ENCODE results near the gene ADORA2A. TPM values are rescaled to one million over a fixed set of nuclear protein-coding genes. Genes with fewer than 3 reads are reported as not detected.

Gene ADORA2A
- total RNA-seq, 1 experiment from 2014 or later, result 3.6 TPM

DNA sequence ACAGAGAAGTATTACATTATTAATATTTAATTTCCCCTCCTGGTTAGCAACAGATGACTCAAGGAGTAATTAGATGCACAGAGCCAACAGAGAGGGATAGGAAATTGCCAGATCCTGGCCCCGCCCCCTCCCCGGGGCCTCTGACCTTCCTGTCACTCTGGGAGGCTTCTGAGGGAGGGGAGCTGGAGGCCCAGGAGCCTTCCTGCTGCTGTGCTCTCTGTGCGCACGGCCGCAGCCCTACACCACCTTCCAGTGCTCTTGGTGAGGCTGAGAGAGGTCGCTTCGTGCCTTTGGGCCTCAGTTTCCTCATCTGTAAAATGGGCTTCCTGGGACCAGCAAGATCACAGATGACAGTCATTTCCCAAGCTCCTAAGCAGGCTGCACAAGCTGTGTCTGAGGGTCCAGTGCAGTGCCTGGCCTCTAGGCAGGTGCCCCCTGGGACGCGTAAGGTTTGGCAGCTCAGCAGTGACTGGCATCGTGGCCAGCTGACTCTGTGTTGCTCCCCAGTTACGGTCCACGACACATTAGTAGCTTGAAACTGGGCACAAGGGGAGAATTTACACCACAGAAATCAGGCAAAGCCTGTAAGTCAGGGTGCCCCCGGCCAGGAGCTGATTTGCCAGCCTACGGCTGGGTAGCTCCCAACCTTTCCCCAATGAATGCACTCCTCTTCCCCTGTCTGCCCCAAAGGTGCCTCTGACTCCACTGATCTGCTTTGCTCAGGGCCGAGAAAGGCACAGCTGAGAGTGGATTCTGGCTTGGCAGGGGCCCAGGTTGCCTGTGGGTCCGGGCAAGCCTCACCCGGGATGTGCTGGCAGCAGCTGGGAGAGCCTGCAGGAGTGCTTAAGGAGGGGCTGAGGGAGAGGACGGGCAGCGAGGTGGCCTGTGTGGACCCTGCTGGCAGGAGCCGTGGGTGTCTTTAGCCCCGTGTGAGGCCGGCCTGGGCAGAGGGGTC is 2.3 kb downstream of the ADORA2A start:
- Histone ChIP-seq H3K79me2 (ENCODE audit: insufficient read depth, low read length) (no peaks in the 10 kb centered on the region), H3K9me3 (ENCODE audit: control insufficient read depth in 1 of 2, insufficient read depth in 1 of 2, low read depth in 1 of 2, low read length in 2 of 2) (no peaks in the 10 kb centered on the region), H3K4me1 (ENCODE audit: control insufficient read depth in 1 of 2, insufficient read depth in 2 of 2, low read length in 2 of 2) (peaks cover 0 to 14% of the 10 kb centered on the region in 2 experiments; a peak in 2 of 4 replicates), H2AFZ (ENCODE audit: low read depth, low read length, poor library complexity, severe bottlenecking) (no peak overlapping the region), H3K4me3 (replicated peaks in 1 of 2; ENCODE audit: low read depth in 1 of 2, low read length in 2 of 2) (no peak overlapping the region), H3K27ac (ENCODE audit: low read depth, low read length) (no peak overlapping the region), H4K20me1 (ENCODE audit: insufficient read depth) (no peaks in the 10 kb centered on the region), H3K27me3 (ENCODE audit: insufficient read depth, low read length) (no peaks in the 10 kb centered on the region), H3K4me2 (ENCODE audit: low read length) (no peak overlapping the region), H3K9me2 (ENCODE audit: insufficient read depth) (no peaks in the 10 kb centered on the region), H3K9ac (ENCODE audit: low read length) (no peak overlapping the region), H3K36me3 (ENCODE audit: control insufficient read depth in 1 of 2, insufficient read depth in 2 of 2, low read length in 2 of 2) (no peaks in the 10 kb centered on the region)
- ChIA-PET POLR2A (no interaction called here), CTCF (no interaction called here), RAD21 (ENCODE audit: low non-redundant PET in 1 of 2, low total read pairs in 2 of 2, uncharacterized antibody in 2 of 2, unreplicated experiment in 2 of 2) (no interaction called here)
- TF ChIP-seq POLR2AphosphoS5 (IDR thresholded peaks at IDR 0.05; ENCODE audit: low read depth, low read length), result no peak
- TF ChIP-seq ZFX (IDR thresholded peaks at IDR 0.05), result no peak
- no peak for TF ChIP-seq CEBPB (IDR thresholded peaks at IDR 0.05; ENCODE audit: low read depth)
- TF ChIP-seq JUND (IDR thresholded peaks at IDR 0.05), result no peak
- TF ChIP-seq, protein P1, sequence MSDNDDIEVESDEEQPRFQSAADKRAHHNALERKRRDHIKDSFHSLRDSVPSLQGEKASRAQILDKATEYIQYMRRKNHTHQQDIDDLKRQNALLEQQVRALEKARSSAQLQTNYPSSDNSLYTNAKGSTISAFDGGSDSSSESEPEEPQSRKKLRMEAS (IDR thresholded peaks at IDR 0.05), result no peak
- TF ChIP-seq, protein P2, sequence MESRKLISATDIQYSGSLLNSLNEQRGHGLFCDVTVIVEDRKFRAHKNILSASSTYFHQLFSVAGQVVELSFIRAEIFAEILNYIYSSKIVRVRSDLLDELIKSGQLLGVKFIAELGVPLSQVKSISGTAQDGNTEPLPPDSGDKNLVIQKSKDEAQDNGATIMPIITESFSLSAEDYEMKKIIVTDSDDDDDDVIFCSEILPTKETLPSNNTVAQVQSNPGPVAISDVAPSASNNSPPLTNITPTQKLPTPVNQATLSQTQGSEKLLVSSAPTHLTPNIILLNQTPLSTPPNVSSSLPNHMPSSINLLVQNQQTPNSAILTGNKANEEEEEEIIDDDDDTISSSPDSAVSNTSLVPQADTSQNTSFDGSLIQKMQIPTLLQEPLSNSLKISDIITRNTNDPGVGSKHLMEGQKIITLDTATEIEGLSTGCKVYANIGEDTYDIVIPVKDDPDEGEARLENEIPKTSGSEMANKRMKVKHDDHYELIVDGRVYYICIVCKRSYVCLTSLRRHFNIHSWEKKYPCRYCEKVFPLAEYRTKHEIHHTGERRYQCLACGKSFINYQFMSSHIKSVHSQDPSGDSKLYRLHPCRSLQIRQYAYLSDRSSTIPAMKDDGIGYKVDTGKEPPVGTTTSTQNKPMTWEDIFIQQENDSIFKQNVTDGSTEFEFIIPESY (IDR thresholded peaks at IDR 0.05; ENCODE audit: extremely low read depth, insufficient replicate concordance, low read length), result no peak
- no peak for TF ChIP-seq EZH2 (IDR thresholded peaks at IDR 0.05)
- TF ChIP-seq FOSL1 (IDR thresholded peaks at IDR 0.05; ENCODE audit: low read depth), result no peak
- TF ChIP-seq POLR2A (IDR thresholded peaks at IDR 0.05; ENCODE audit: borderline replicate concordance, extremely low read depth, insufficient read depth, insufficient read length), result no peak
- no peak for TF ChIP-seq EZH2phosphoT487 (IDR thresholded peaks at IDR 0.05; ENCODE audit: borderline replicate concordance)
- TF ChIP-seq, protein P3, sequence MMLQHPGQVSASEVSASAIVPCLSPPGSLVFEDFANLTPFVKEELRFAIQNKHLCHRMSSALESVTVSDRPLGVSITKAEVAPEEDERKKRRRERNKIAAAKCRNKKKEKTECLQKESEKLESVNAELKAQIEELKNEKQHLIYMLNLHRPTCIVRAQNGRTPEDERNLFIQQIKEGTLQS (IDR thresholded peaks at IDR 0.05), result no peak
- no peak for TF ChIP-seq ELF1 (IDR thresholded peaks at IDR 0.05; ENCODE audit: borderline replicate concordance, low read depth)
- no peak for TF ChIP-seq ZNF274 (IDR thresholded peaks at IDR 0.05; ENCODE audit: low read depth, low read length)
- TF ChIP-seq EGR1 (IDR thresholded peaks at IDR 0.05; ENCODE audit: low read depth), result no peak
- TF ChIP-seq, protein P4, sequence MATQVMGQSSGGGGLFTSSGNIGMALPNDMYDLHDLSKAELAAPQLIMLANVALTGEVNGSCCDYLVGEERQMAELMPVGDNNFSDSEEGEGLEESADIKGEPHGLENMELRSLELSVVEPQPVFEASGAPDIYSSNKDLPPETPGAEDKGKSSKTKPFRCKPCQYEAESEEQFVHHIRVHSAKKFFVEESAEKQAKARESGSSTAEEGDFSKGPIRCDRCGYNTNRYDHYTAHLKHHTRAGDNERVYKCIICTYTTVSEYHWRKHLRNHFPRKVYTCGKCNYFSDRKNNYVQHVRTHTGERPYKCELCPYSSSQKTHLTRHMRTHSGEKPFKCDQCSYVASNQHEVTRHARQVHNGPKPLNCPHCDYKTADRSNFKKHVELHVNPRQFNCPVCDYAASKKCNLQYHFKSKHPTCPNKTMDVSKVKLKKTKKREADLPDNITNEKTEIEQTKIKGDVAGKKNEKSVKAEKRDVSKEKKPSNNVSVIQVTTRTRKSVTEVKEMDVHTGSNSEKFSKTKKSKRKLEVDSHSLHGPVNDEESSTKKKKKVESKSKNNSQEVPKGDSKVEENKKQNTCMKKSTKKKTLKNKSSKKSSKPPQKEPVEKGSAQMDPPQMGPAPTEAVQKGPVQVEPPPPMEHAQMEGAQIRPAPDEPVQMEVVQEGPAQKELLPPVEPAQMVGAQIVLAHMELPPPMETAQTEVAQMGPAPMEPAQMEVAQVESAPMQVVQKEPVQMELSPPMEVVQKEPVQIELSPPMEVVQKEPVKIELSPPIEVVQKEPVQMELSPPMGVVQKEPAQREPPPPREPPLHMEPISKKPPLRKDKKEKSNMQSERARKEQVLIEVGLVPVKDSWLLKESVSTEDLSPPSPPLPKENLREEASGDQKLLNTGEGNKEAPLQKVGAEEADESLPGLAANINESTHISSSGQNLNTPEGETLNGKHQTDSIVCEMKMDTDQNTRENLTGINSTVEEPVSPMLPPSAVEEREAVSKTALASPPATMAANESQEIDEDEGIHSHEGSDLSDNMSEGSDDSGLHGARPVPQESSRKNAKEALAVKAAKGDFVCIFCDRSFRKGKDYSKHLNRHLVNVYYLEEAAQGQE (IDR thresholded peaks at IDR 0.05; ENCODE audit: low read depth), result no peak
- TF ChIP-seq RAD21 (IDR thresholded peaks at IDR 0.05; ENCODE audit: low read depth), result no peak
- TF ChIP-seq SIN3A (IDR thresholded peaks at IDR 0.05; ENCODE audit: low read depth), result no peak
- no peak for DNase-seq (ENCODE audit: low read depth, low spot score)
- ATAC-seq, result no peak
- intact Hi-C loops (cut with micrococcal nuclease), result no loop called here
- BruUV-seq (replicated peaks), result no TSS peak
